ENCODE data around the gene RSL1D1.

Gene RSL1D1

GRCh38 chr16:11870399-11870798 lies 19.1 kb upstream of the RSL1D1 start:
- ChIA-PET POLR2A (interaction anchor here (0.6 kb wide), 1 partner anchor 320 kb away, joined by 3 read pairs; no protein-coding TSS in a partner anchor), CTCF (interaction anchor here (0.9 kb wide), 2 partner anchors 14 to 197 kb away, joined by 3 to 4 read pairs; no protein-coding TSS in a partner anchor)
- Histone ChIP-seq H3K36me3 (ENCODE audit: control insufficient read depth in 4 of 4, insufficient read depth in 4 of 4, low read length in 3 of 4) (peaks cover 4 to 48% (median 29%) of the 10 kb centered on the region in 4 experiments), H3K27me3 (replicated peaks in 2 of 5; ENCODE audit: control insufficient read depth in 4 of 5, insufficient read depth in 5 of 5, low read length in 4 of 5) (no peaks in the 10 kb centered on the region), H3K9me3 (ENCODE audit: control extremely low read depth in 1 of 5, control insufficient read depth in 4 of 5, insufficient read depth in 2 of 5, low read depth in 1 of 5, low read length in 4 of 5) (no peaks in the 10 kb centered on the region), H3K27ac (ENCODE audit: insufficient read depth in 1 of 2, low read depth in 1 of 2, low read length in 2 of 2, poor library complexity in 1 of 2, severe bottlenecking in 2 of 2) (no peak overlapping the region), H3K4me3 (ENCODE audit: control insufficient read depth in 1 of 7, extremely low read depth in 1 of 7, insufficient read depth in 4 of 7, low read depth in 2 of 7, low read length in 6 of 7) (no peak overlapping the region), H3K4me1 (ENCODE audit: control extremely low read depth in 1 of 4, control insufficient read depth in 4 of 4, insufficient read depth in 4 of 4, low read length in 3 of 4) (peaks cover 0 to 3% (median 0%) of the 10 kb centered on the region in 4 experiments)
- WGBS (ENCODE audit: insufficient coverage), result 80% methylated on average over 3 of the region's 3 CpGs
- DNase-seq, result no peak

- no peaks in the 10 kb centered on the region for H3K27me3 ChIP-seq (replicated peaks in 2 of 5; ENCODE audit: control insufficient read depth in 4 of 5, insufficient read depth in 5 of 5, low read length in 4 of 5)
- ChIA-PET POLR2A (interaction anchor here (0.6 kb wide), 1 partner anchor 319 kb away, joined by 3 read pairs; no protein-coding TSS in a partner anchor), CTCF (interaction anchor here (1.0 to 1.6 kb wide), 3 partner anchors 10 to 198 kb away, joined by 3 to 5 read pairs (median 4); no protein-coding TSS in a partner anchor)
- no peaks in the 10 kb centered on the region for H3K9me3 ChIP-seq (ENCODE audit: control extremely low read depth in 1 of 5, control insufficient read depth in 4 of 5, insufficient read depth in 2 of 5, low read depth in 1 of 5, low read length in 4 of 5)
- no peak for DNase-seq
- no peak overlapping the region for H3K27ac ChIP-seq (ENCODE audit: insufficient read depth in 1 of 2, low read depth in 1 of 2, low read length in 2 of 2, poor library complexity in 1 of 2, severe bottlenecking in 2 of 2)
- peaks cover 0 to 3% (median 0%) of the 10 kb centered on the region in 4 experiments for H3K4me1 ChIP-seq (ENCODE audit: control extremely low read depth in 1 of 4, control insufficient read depth in 4 of 4, insufficient read depth in 4 of 4, low read length in 3 of 4)
- H3K4me3 ChIP-seq (ENCODE audit: control insufficient read depth in 1 of 7, extremely low read depth in 1 of 7, insufficient read depth in 4 of 7, low read depth in 2 of 7, low read length in 6 of 7), result no peak overlapping the region
- peaks cover 3 to 44% (median 25%) of the 10 kb centered on the region in 4 experiments for H3K36me3 ChIP-seq (ENCODE audit: control insufficient read depth in 4 of 4, insufficient read depth in 4 of 4, low read length in 3 of 4)
- 100% methylated on average over 6 of the region's 8 CpGs for WGBS (ENCODE audit: insufficient coverage)
Measured at GRCh38 chr16:11869353-11870228, 18.2 kb upstream of the RSL1D1 start.

DNA sequence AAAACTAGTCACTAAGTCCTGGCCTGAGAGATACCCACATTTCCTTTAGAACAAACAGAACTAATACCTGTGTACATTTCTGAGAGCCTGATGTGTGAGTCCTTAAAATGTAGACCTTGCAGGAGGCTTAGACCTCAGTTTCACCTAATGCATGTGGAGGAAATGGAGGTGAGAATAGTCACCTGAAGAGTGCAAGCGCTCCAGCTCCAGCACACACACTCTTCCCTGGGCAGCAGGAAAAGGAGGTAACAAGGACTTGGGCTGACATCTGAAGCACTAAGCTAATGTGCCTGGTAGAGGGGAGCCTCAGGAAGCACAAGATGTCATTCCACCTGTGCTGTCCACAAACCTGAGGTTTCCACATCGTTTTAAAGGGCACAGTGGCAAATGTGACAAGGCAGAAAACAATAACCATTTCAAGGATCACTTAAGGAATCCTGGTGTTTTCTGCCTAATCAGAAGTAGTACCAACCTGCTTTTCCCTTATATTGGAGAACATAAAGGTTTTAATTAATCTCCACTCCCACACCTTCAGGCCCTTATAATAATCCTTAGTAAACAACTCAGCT lies 17.2 kb upstream of the RSL1D1 start:
- H3K27ac ChIP-seq (ENCODE audit: insufficient read depth in 1 of 2, low read depth in 1 of 2, low read length in 2 of 2, poor library complexity in 1 of 2, severe bottlenecking in 2 of 2), result no peak overlapping the region
- no peaks in the 10 kb centered on the region for H3K9me3 ChIP-seq (ENCODE audit: control extremely low read depth in 1 of 5, control insufficient read depth in 4 of 5, insufficient read depth in 2 of 5, low read depth in 1 of 5, low read length in 4 of 5)
- H3K4me1 ChIP-seq (ENCODE audit: control extremely low read depth in 1 of 4, control insufficient read depth in 4 of 4, insufficient read depth in 4 of 4, low read length in 3 of 4), result peaks cover 0 to 3% (median 0%) of the 10 kb centered on the region in 4 experiments
- H3K27me3 ChIP-seq (replicated peaks in 2 of 5; ENCODE audit: control insufficient read depth in 4 of 5, insufficient read depth in 5 of 5, low read length in 4 of 5), result no peaks in the 10 kb centered on the region
- no peak for DNase-seq
- no peak overlapping the region for H3K4me3 ChIP-seq (ENCODE audit: control insufficient read depth in 1 of 7, extremely low read depth in 1 of 7, insufficient read depth in 4 of 7, low read depth in 2 of 7, low read length in 6 of 7)
- ChIA-PET CTCF (interaction anchor here (0.5 to 1.6 kb wide), 2 partner anchors 15 to 154 kb away, joined by 4 read pairs; no protein-coding TSS in a partner anchor), POLR2A (interaction anchor here (0.6 kb wide), 1 partner anchor 843 kb away, joined by 3 read pairs; no protein-coding TSS in a partner anchor)
- 70% methylated on average over 1 of the region's 2 CpGs for whole genome bisulfite sequencing (ENCODE audit: insufficient coverage)
- H3K36me3 ChIP-seq (ENCODE audit: control insufficient read depth in 4 of 4, insufficient read depth in 4 of 4, low read length in 3 of 4), result peaks cover 3 to 36% (median 21%) of the 10 kb centered on the region in 4 experiments

DNA sequence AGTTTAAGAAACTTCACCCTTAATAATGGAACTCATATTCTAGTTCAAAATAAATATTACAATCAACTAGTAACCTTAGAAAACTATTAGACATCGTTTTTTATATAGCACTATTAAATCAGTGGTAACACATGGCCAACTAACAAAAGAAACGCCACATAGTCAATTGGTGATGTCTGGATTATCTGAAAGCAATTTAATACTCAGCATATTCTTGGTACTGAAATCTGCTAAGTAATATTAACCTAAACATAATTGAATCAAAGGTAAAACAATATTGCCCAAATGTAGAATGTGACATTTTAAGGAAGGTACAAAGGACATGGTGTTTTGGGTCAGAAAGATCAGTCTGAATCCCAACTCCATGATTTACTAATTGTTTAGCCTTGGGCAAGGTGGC lies 11.1 kb upstream of the RSL1D1 start:
- Histone ChIP-seq H3K27ac (ENCODE audit: insufficient read depth in 1 of 2, low read depth in 1 of 2, low read length in 2 of 2, poor library complexity in 1 of 2, severe bottlenecking in 2 of 2) (no peak overlapping the region), H3K36me3 (ENCODE audit: control insufficient read depth in 4 of 4, insufficient read depth in 4 of 4, low read length in 3 of 4) (peaks cover 0 to 2% (median under 1%) of the 10 kb centered on the region in 4 experiments), H3K4me1 (ENCODE audit: control extremely low read depth in 1 of 4, control insufficient read depth in 4 of 4, insufficient read depth in 4 of 4, low read length in 3 of 4) (no peaks in the 10 kb centered on the region), H3K27me3 (replicated peaks in 2 of 5; ENCODE audit: control insufficient read depth in 4 of 5, insufficient read depth in 5 of 5, low read length in 4 of 5) (no peaks in the 10 kb centered on the region), H3K9me3 (ENCODE audit: control extremely low read depth in 1 of 5, control insufficient read depth in 4 of 5, insufficient read depth in 2 of 5, low read depth in 1 of 5, low read length in 4 of 5) (no peaks in the 10 kb centered on the region), H3K4me3 (ENCODE audit: control insufficient read depth in 1 of 7, extremely low read depth in 1 of 7, insufficient read depth in 4 of 7, low read depth in 2 of 7, low read length in 6 of 7) (no peak overlapping the region)
- ChIA-PET CTCF (no interaction called here), POLR2A (no interaction called here)
- no peak for DNase-seq
- whole genome bisulfite sequencing (ENCODE audit: insufficient coverage), result no CpG with 5 or more reads among the region's 2 CpGs

- POLR2A ChIA-PET, result no interaction called here
- no peak for DNase-seq
- 98% methylated on average over 4 of the region's 4 CpGs for WGBS (ENCODE audit: insufficient coverage)
Measured at GRCh38 chr16:11857161-11857560, 5.8 kb upstream of the RSL1D1 start.

DNA sequence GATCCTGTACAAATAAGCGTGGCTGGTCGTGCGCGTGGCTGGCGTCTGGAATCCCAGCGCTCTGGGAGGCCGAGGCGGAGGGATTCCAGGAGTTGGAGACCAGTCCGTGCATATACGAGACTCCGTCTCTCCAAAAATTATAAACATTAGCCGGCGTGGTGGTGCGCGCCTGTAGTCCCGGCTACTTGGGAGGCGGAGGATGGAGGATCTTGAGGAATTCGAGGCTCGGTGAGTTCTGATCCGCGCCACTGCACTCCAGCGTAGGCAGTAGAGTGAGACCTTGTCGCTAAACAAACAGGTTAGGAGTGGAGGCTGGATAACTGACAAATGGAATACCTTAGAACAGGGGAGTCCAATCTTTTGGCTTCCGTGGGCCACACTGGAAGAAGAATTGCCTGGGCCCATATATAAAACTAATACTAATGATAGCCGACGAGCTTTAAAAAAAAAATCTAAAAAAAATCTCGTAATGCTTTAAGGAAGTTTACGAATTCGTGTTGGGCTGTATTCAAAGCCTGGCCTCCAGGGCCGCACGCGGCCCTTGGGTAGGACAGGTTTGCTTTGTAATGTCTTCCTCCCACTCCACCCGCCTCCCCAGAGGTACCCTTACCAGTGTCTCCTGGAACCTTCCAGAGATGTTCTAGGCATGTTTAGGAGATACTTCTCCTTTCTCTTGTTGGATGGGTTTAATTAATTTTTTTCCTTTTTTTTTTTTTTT lies 909 bp upstream of the RSL1D1 start:
- H3K27me3 ChIP-seq (replicated peaks in 2 of 5; ENCODE audit: control insufficient read depth in 4 of 5, insufficient read depth in 5 of 5, low read length in 4 of 5), result no peaks in the 10 kb centered on the region
- H3K9me3 ChIP-seq (ENCODE audit: control extremely low read depth in 1 of 5, control insufficient read depth in 4 of 5, insufficient read depth in 2 of 5, low read depth in 1 of 5, low read length in 4 of 5), result no peaks in the 10 kb centered on the region
- WGBS (ENCODE audit: insufficient coverage), result 55% methylated on average over 19 of the region's 33 CpGs
- peak overlapping the region; percentile 82 to 93 for H3K27ac ChIP-seq (ENCODE audit: insufficient read depth in 1 of 2, low read depth in 1 of 2, low read length in 2 of 2, poor library complexity in 1 of 2, severe bottlenecking in 2 of 2)
- ChIA-PET CTCF (interaction anchor here (0.6 kb wide), 1 partner anchor 423 kb away, joined by 3 read pairs; no protein-coding TSS in a partner anchor), POLR2A (interaction anchor here (1.4 kb wide), 1 partner anchor 110 kb away, joined by 3 read pairs; the partner anchor contains the start of gene TXNDC11)
- H3K36me3 ChIP-seq (ENCODE audit: control insufficient read depth in 4 of 4, insufficient read depth in 4 of 4, low read length in 3 of 4), result peaks cover 0 to 24% (median 15%) of the 10 kb centered on the region in 4 experiments
- peaks cover 3 to 29% (median 25%) of the 10 kb centered on the region in 4 experiments for H3K4me1 ChIP-seq (ENCODE audit: control extremely low read depth in 1 of 4, control insufficient read depth in 4 of 4, insufficient read depth in 4 of 4, low read length in 3 of 4)
- peak overlapping the region; percentile 82 to 100 (median 97) for H3K4me3 ChIP-seq (ENCODE audit: control insufficient read depth in 1 of 7, extremely low read depth in 1 of 7, insufficient read depth in 4 of 7, low read depth in 2 of 7, low read length in 6 of 7)
- peak in 2 of 3 donors; percentile 33 to 42 for DNase-seq

More at GRCh38 chr16:11857161-11857560, 5.8 kb upstream of the RSL1D1 start:
- Histone ChIP-seq H3K27me3 (replicated peaks in 2 of 5; ENCODE audit: control insufficient read depth in 4 of 5, insufficient read depth in 5 of 5, low read length in 4 of 5) (no peaks in the 10 kb centered on the region), H3K4me1 (ENCODE audit: control extremely low read depth in 1 of 4, control insufficient read depth in 4 of 4, insufficient read depth in 4 of 4, low read length in 3 of 4) (peaks cover 0 to 15% (median 6%) of the 10 kb centered on the region in 4 experiments), H3K9me3 (ENCODE audit: control extremely low read depth in 1 of 5, control insufficient read depth in 4 of 5, insufficient read depth in 2 of 5, low read depth in 1 of 5, low read length in 4 of 5) (no peaks in the 10 kb centered on the region), H3K4me3 (ENCODE audit: control insufficient read depth in 1 of 7, extremely low read depth in 1 of 7, insufficient read depth in 4 of 7, low read depth in 2 of 7, low read length in 6 of 7) (no peak overlapping the region), H3K36me3 (ENCODE audit: control insufficient read depth in 4 of 4, insufficient read depth in 4 of 4, low read length in 3 of 4) (peaks cover 0 to 3% (median 1%) of the 10 kb centered on the region in 4 experiments), H3K27ac (ENCODE audit: insufficient read depth in 1 of 2, low read depth in 1 of 2, low read length in 2 of 2, poor library complexity in 1 of 2, severe bottlenecking in 2 of 2) (no peak overlapping the region)
- CTCF ChIA-PET, result interaction anchor here (1.0 kb wide), 1 partner anchor 9 kb away, joined by 3 read pairs; no protein-coding TSS in a partner anchor
